Measurements from ENCODE around the gene CSN1S1.
"Not testable (repeated sequence)": the region's sequence is repeated elsewhere in the genome, so short reads cannot be mapped to it uniquely, and the experiment has no call there.

CSN1S1 gene, protein sequence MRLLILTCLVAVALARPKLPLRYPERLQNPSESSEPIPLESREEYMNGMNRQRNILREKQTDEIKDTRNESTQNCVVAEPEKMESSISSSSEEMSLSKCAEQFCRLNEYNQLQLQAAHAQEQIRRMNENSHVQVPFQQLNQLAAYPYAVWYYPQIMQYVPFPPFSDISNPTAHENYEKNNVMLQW

DNA sequence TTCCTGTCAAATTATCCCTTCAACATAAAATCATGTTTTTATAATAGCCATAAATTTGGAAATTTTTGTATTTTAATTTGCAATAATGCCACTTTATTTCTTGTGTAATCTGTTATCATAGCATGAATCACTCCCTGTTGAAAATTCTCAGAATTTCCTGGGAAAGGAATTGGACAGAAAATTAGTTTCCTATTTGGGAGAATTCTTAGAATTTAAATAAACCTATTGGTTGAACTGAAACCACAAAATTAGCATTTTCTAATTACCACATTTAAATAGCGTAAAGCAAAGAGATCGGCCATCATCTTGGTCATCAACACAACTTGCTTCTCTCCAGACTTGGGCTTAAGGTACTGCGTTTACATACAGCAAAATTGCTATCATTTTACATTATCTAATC is at the start of gene CSN1S1:
TSS of gene CSN1S1 (plus strand) at position 301 of the 400 bp plus-strand sequence. CDS start 1,488 bp downstream, outside the sequence.
- no peak for DNase-seq

DNA sequence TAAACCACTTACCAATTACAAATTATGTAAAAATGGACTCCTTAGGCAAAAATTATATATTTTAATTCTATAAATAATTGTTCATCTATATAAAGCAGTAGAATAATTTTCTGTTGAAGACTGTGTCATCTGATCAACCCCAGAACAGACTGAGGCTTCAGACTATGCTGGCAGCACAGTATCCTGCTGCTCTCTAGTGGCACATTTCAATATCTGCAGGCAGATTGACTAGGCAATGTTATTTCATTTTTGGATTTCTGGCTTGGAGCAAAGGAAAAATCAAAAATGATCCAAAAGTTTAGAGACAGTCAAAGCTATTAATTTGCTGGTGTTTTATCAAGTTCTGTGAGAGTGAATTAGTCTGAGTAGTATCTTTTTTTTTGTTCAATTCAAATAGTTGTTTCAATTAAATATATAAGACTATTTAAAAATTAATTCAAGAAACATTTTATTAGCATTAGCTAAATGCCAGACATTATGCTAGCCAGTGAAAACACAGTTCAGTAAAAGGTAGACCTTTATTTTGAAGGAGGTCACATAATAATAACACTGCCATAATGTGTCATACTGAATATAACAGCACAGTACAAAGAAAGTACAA is 49.6 kb upstream of the CSN1S1 start:
- DNase-seq: no peak

DNA sequence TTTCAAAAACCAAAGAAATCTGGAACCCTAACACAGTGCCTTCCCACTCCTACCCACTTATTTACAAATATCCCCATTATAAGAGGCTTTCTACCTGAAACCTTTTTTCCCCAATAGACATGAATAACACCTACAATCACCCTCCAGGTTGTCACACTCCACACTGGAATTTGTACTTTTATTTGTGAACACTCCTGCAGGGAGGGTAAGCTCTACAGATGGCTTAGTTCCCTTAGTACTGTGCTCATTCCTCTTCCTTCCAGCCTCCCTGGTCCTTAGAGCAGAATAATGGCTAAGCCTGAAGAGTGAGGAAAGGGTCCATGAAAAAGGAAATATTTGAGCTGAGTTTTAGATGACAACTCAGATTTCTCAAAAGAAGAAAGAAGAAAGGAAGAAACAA is 48.7 kb upstream of the CSN1S1 start:
- DNase-seq: no peak

DNA sequence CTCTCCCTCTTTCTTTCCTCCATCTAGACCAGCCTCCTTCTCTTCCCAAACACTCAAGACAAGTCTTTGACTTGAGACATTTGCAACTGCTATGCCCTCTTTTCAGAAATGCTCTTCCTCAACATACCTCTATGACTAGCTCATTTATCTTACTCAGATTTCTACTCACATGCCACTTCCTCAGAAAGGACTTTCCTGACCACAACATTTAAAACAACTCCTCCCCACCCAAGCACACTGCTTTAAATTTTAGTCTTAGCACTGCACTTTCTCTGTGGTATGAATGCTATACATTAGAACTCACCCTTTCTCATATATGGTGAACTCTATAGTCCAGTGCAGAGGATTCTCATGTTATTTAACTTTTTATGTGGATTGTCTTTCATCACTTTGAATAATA is 42.5 kb upstream of the CSN1S1 start:
- DNase-seq: no peak

DNA sequence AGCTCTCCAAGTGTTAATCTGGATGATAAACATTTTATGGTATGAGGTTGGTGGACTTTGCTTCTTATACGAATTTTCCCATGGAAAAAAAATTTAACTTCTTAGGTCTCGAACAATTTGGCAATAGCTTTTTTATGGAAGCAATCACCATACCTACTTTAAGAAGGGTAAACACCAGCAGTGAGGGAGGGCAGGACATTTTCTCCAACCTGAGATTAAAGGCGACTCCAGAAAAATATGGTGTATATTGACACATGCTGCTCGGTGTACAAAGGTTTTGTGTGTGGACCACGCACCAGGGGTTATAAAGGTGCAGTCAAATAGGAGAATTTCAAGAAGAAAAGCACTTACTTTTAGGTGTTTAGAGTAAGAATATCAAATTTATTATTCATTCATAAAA is 36.7 kb upstream of the CSN1S1 start:
- DNase-seq: no peak

DNA sequence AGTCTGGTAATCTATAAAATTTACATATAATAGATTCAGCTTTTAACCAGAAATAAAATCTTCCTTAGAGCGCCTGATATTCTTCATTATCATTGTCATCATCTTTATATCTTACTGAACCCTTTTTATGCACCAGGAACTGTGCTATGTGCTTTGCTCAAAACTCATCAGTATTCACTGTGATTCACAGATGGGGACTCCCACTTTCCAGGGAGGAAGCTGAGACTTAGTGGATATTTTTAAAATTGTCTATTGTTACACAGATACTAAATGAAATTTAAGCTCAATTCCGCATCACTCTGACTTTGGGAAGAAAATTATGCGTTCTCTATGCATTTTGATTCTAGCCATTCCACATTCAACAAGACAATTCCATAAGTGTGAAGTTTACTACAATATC is 36.1 kb upstream of the CSN1S1 start:
- DNase-seq: no peak

DNA sequence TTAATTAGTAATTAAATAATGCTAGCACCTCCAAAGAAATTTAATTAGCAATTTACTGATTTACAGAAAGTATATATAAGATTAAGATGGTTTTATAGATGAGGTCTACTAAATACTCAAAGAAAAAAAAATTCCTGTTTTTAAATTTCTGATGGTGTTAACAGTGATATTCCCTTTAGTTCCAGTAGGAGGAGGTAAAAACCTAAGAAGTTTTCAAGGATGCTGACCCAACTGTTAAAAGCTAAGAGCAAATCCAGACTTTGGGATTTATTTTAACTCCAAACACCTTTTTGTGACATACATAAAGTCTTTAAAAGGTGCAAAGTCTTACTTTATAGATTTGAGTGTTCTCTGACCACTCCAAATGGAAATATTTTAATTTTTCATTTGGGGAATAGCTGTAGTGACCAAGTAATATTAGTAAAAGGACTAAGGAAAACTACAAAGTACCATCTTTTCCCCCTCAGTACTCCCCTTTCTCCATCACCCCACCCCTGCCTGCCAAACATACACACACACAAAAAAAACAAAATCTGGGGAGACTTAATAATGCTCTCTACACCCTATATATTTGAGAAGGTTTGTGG is 34.2 kb upstream of the CSN1S1 start:
- no peak for DNase-seq

DNA sequence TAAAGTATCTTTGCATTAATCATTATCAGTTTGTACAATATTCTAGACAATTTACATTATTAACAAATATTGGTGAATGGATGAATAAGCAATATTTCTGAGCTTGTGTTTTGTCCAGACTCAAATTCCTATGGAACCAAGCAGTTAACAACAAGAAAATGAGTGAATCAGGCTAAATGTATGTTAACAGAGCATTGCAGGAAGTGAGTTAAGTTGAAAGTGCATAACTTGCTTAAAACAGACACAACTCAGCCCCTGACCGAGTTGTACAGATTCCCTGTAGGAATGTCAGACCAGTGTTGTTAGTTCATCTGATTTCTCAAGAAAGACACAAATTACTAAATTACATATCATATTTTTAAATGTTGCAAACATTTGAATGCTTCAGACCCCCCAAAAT is 23.7 kb upstream of the CSN1S1 start:
- DNase-seq: no peak

DNA sequence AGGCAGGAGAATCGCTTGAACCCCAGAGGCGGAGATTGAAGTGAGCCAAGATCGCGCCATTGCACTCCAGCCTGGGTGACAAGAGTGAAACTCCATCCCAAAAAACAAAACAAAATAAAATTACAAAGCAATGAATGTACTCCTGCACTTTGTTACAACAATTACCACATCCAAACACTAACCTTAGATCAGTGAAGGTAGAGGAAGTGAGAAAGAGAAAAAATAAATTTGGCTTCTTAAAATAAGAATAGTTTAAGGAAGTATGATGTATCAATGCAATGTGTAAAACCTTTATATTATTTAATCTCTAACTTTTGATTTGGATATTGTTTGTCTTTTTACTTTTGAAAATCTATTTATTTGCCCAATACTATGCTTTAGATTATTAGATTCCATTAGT is 21.7 kb upstream of the CSN1S1 start:
- DNase-seq: no peak

DNA sequence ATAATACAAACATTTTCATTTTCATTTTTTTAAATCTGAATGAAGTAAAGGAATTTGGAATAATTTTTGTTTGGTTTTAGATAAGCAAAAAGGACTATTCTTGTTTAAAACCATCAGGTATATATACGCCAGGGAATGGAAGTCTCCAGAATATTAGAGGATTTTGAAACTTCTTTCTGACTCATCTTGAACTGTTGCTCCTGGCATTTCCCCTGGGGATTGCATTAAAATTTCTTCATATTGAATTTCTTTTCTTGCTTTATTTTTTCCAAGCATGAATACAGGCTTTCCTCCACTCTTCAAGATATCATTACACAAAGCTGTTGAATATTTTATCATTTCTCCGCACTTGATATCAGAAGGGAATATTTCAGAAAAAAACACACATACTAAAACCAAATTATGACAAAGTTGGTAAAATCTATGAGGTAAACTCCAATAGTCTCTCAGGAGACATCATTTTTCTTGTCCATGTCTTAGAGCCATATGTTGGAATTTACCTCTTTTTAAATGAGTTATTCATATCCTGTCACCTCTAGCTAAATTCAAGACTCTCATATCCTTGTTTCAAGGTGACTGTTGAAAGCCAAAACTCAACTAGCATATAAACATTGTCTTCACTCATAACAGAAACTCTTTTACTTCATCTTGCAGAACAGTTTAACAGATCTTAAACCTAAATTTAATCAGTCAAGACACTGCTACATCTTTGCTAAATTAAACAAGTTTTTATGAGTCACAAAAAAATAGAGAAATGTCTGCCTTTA is 20.7 kb upstream of the CSN1S1 start:
- no peak for DNase-seq

DNA sequence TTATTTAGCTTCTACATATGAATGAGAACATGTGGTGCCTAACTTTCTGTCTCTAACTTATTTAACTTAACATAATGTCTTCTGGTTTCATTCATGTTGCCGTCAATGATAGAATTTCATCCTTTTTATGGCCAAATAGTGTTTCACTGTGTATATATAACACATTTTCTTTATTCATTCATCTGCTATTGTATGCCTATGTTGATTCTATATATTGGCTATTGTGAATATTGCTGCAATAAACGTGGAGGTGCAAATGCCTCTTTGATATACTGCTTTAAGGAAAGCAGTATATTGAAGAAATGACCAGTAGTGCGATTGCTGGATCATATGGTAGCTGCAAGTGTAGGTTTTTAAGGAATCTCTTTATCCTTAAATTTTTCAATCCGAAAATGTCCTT is 10.0 kb upstream of the CSN1S1 start:
- DNase-seq: no peak

DNA sequence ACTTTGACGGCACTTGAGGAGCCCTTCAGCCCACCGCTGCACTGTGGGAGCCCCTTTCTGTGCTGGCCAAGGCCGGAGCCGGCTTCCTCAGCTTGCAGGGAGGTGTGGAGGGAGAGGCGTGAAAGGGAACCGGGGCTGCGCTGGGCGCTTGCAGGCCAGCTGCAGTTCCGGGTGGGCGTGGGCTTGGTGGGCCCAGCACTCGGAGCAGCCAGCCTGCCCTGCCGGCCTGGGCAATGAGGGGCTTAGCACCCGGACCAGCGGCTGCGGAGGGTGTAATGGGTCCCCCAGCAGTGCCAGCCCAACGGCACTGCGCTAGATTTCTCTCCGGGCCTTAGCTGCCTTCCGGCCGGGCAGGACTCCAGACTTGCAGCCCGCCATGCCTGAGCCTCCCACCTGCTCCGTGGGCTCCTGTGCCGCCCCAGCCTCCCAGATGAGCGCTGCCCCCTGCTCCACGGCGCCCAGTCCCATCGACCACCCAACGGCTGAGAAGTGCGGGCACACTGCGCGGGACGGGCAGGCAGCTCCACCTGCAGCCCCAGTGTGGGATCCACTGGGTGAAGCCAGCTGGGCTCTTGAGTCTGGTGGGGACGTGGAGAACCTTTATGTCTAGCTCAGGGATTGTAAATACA is 7.0 kb upstream of the CSN1S1 start:
- not testable (repeated sequence) for DNase-seq

DNA sequence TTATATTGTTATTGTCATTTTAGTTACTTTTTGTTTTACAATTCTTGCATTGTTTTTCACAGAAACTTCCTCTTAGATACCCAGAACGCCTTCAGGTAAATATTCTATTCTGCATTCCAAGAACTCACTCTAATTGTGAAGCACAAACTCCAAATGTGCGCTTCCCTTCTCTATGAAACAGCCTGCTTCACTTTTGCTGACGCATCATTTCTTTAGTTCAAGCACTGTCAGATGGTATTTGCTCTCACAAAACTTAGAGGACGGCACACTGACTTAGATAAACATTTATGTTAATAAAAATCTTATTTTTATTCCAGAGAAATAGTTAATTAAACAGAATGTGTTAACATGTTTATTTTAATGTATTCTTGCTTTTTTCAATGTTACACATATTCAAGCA is 3.3 kb downstream of the CSN1S1 start:
- no peak for DNase-seq

DNA sequence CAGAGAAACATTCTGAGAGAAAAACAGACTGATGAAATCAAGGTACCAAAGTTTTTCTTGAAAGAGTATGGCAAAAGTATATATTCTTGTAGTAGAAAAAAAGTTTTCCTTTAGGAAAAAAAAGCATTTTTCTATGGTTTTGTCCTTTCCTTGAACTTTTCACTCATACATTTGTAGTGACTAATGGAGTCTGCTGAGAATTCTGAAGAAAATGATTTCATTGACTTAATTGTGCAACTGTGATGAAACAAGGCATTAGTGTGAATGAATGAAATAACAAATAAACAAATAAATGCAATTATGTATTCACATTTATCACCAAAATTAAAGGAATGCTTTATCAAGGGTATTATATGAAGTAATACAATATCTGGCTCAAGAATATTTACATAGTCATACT is 5.7 kb downstream of the CSN1S1 start:
- DNase-seq: no peak

DNA sequence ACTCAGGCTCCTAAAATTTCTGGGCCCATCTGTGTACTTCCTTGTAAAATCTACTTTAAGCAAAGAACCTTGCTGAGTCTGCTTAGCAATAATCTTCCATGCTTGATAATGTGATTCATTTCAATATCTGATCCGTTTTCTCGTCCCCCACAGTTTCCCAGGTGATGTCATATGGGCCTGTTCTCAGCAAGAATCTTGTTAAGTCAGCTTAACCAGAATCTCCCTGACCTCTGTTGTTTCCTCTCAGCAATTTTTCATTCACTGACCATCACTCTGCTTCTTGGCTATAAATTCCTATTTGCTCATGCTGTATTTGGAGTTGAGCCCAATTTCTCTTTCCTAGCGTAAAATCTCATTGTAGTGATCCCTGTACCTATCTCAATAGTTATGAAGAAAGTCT is 20.7 kb downstream of the CSN1S1 start:
- no peak for DNase-seq

DNA sequence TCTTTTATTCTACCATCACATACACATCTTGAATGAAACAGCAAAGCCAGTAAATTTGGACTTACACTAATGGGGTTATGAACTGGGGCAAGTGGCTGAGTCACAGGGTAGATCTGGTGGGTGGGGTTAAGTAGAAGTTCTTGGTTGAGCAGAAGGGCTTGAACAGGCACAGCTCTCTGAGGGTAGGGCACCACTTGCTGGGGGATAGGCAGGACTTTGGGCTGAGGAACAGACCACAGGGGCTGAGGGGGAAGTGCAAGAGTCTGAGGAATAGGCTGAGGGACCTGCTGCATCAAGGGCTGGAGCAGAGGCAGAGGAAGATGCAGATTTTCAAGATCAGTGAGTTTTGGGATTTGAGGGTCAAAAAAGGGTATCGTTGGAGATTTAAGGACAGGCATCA is 26.3 kb downstream of the CSN1S1 start:
- no peak for DNase-seq

DNA sequence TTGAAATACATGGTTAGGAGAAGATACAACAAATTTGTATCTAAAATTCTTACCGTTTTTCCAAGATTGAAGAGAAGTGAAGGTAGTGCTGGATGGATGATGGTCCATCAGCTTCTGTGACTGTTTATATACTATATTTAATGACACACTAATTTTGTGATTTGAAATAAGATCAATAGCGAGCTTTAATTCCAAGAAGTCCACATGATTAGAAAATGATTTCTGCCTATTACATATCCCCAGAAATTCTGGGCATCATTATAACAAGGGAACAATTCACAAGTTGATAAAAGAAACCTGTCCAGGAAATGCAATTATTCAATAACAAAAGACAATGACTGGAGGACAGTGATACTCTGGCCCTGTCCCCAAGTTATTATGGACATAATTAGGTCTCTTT is 34.8 kb downstream of the CSN1S1 start, which contains the start of gene CSN2:
TSS of gene CSN2 (minus strand) at position 101 of the 400 bp plus-strand sequence. CDS start 4,733 bp downstream, outside the sequence.
- DNase-seq: no peak

DNA sequence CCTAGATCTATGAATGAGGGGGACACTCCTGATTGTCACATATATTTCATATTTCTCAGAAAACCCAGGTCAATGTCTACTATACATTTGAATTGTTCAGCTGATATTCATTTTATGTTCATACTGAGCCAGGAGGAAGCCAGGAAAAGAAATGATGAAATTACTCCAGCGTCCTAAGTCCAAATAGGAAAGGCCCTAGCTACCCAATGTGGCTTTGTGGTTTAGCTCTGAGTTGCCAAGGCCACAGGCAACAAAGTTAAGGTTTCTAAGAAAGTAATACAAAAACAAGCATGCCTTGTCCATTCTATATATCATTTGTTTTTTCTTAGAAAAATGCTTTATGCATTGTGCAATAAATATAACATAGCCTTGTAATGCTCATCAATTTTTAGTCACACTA is 39.2 kb downstream of the CSN1S1 start:
- DNase-seq: no peak

DNA sequence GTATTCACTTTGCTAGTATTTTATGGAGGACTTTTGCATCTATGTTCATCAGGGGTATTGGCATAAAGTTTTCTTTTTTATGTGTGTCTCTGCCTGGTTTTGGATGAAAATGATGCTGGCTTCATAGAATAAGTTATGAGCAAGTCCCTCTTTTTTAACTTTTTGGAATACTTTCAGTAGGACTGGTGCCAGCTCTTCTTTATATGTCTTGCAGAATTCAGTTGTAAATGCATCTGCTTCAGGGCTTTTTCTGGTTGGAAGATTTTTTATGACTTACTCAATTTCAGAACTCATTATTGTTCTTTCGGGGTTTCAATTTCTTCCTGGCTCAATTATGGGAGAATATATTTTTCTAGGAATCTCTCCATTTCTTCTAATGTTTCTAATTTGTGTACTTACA is 43.8 kb downstream of the CSN1S1 start:
- DNase-seq: no peak

DNA sequence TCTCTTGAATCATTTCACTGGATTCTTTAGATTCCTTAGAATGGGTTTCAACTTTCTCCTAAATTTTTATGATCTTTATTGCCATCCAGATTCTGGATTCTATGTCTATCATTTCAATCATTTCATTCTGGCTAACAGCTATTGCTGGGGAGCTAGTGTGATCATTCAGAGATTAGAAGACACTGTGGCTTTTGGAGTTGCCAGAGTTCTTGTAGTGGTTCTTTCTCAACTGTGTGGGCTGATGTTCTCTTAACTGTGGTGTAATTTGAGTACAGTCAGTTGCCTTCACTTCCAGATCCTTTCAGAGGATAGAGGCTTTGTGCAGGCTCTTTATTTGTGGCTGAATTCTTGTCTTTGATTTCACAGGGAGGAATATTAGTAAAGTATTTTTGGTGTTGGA is 46.7 kb downstream of the CSN1S1 start:
- no peak for DNase-seq

DNA sequence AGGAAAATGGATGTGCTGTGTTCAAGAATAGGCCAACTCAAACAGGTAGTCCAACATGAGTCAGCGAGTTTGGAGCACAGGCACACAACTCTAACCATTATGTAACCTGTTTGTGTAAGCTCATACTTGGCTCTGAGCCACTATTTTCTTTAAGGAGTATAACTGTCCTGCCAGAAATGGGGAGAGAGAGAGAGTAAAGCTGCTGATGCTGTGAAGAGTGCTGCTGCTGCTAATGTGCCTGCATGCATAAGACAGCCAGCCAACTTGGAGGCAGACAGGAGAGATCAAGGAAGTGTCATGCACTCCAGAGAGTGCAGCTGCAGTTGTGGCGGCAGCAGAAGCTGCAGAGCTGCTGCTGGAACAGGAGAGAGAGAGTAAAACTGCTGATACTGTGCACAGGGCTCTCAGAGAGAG is 53.2 kb downstream of the CSN1S1 start:
- no peak for DNase-seq

DNA sequence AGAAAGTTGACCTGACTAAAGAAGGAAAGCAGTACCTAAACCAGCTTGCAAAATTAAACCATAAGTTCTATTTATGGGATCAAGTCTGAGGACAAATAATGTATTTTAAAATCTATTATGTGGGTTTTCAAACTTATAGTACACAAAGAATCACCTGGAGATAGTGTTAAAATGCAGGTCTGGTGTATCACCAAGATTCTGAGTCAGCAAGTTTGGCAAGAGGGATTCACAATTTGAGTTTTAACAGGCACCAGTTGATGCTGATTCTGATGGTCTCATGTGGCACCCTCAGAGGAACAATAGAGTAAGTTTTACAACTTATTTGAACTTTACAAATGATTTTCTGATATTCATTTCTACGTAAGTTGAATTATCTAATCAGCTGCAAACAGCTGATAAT is 55.8 kb downstream of the CSN1S1 start:
- no peak for DNase-seq

DNA sequence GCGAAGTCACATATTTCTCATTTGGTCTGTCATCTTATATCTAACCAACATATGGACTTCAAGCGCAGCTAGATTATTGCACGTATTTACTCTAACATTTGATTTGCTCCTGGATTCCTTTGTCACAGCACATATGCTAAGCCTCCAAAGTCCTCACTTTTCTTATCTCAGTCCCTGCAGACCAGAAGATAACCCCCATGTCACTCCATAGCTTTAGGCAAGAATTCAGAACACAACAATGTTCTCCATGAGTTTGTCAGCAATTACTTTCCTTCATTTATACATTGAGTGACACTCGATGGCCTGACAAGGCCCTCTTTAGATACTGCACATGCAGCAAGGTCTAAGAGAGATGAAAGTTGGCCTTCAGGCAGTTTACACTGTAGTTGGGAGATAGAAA is 60.1 kb downstream of the CSN1S1 start:
- DNase-seq: no peak

DNA sequence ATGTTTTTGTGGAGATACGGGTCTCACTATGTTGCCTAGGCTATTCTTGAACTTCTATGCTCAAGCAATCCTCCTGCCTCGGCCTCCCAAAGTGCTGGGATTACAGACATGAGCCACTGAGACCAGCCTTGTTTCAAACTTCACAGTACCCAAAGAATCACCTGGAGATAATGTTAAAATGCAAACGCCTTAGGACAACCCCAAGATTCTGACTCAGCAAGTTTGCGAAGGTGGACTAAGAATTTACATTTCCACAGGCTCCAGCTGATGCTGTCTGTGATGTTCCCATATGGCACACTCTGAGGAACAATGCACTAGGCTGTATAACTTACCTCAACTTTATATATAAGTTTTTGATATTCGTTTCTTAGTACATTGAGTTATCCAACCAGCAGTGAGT is 63.9 kb downstream of the CSN1S1 start:
- DNase-seq: no peak

Data from activated CD4-positive, alpha-beta T cell treated with anti-CD3 and anti-CD28 coated beads for 1 hour (primary cell).